Gastrocnemius medialis (tissue), 4 donors: ENCODE data around the gene RNF213. TPM values are rescaled to one million over a fixed set of nuclear protein-coding genes. Genes with fewer than 3 reads are reported as not detected.

ENCODE experiments used
- ATAC-seq, 2 donors: fragments of 150-250 bp; one replicate each; pipeline ENCODE4 v1.9.1; 2016
- DNase-seq, 2 donors: peaks; one replicate each; pipeline ENCODE4 v3.0.0-alpha.2; 2019
- H3K27ac ChIP-seq, 4 donors: fragments of 200-600 bp; sonication (generic); 1 replicate in 1 of 4; 2 replicates in 3 of 4; pipeline ENCODE4 v1.5.1; 2016 to 2018; ENCODE audit warnings: mild to moderate bottlenecking in 2 of 4, moderate library complexity in 1 of 4
- H3K27me3 ChIP-seq, 3 donors: fragments of 200-600 bp; sonication (generic) in 2 of 3; 1 replicate in 1 of 3; 2 replicates in 2 of 3; pipeline versions ENCODE4 v1.5.1 to v1.6.0; 2016 to 2019; ENCODE audit warnings: mild to moderate bottlenecking in 1 of 3, moderate library complexity in 1 of 3
- H3K36me3 ChIP-seq, 2 donors: fragments of 200-600 bp; sonication (generic) in 1 of 2; one replicate each; pipeline ENCODE4 v1.5.1; 2017 to 2018
- H3K4me1 ChIP-seq, 2 donors: fragments of 200-600 bp; sonication (generic) in 1 of 2; one replicate each; pipeline ENCODE4 v1.5.1; 2016 to 2017; ENCODE audit warnings: mild to moderate bottlenecking in 2 of 2
- H3K4me3 ChIP-seq, 4 donors: fragments of 200-600 bp; sonication (generic) in 3 of 4; 1 replicate in 1 of 4; 2 replicates in 3 of 4; pipeline ENCODE4 v1.5.1; 2016 to 2019; ENCODE audit warnings: mild to moderate bottlenecking in 2 of 4
- H3K9me3 ChIP-seq, 3 donors: fragments of 200-600 bp; sonication (generic) in 2 of 3; 1 replicate in 1 of 3; 2 replicates in 2 of 3; pipeline ENCODE4 v1.5.1; 2016 to 2019
- CTCF ChIP-seq, 5 experiments: fragments of 450-650 bp in 3 of 5; fragments of 200-600 bp in 2 of 5; sonication (generic) in 2 of 5; IDR thresholded peaks in 4 of 5; conservative IDR thresholded peaks in 1 of 5; 1 replicate in 4 of 5; 2 replicates in 1 of 5; pipeline ENCODE4 v1.5.1; 2016 to 2019; ENCODE audit warnings: antibody characterized with exemption in 5 of 5, mild to moderate bottlenecking in 3 of 5, moderate library complexity in 3 of 5
- POLR2A ChIP-seq, 2 donors: fragments of 450-650 bp; IDR thresholded peaks; one replicate each; pipeline ENCODE4 v1.6.1; 2017; ENCODE audit warnings: antibody characterized with exemption in 2 of 2, mild to moderate bottlenecking in 2 of 2, moderate library complexity in 2 of 2
- in situ Hi-C, 4 donors: fragments of 200-750 bp; cut with MboI; loops; one replicate each; pipeline versions ENCODE4 v1.15.0 to v1.8.0; 2017; ENCODE audit warnings: low sequenced_read_pairs in 4 of 4
- intact Hi-C: fragments of 100-400 bp; cut with DNase I; formaldehyde crosslinking; loops from one replicate; pipeline ENCODE4 v1.15.1; 2023; ENCODE audit warnings: low total_unique reads
- total RNA-seq, 4 donors: library from RNA; depleted of rRNA; stranded (reverse); fragments of >200 nt; gene quantifications; one replicate each; pipeline versions ENCODE4 v1.1.0 to v1.2.3, GENCODE V29; 2016

Gene RNF213
- total RNA-seq, 4 donors from 2014 or later: 24.1 to 51.8 (median 28.6) TPM

- Histone ChIP-seq H3K27ac (no peak overlapping the region), H3K4me3 (no peak overlapping the region), H3K4me1 (no peaks in the 10 kb centered on the region), H3K27me3 (no peaks in the 10 kb centered on the region), H3K9me3 (no peaks in the 10 kb centered on the region), H3K36me3 (peaks cover 0 to 86% of the 10 kb centered on the region in 2 donors)
- peak in 1 of 2 donors; percentile 40 for ATAC-seq
- TF ChIP-seq CTCF (IDR thresholded peaks at IDR 0.05 in 4 of 5, conservative IDR thresholded peaks at IDR 0.05 in 1 of 5) (no peak), POLR2A (IDR thresholded peaks at IDR 0.05) (no peak)
- in situ Hi-C loops: no loop called here
- intact Hi-C loops: loop anchor here (5.0 kb wide), 1 partner anchor 215 kb away; the partner anchor contains the start of gene EIF4A3
- no peak for DNase-seq
Observed at GRCh38 chr17:80362428-80363119, 101.9 kb downstream of the RNF213 start.

- Histone ChIP-seq H3K27me3 (no peaks in the 10 kb centered on the region), H3K27ac (no peak overlapping the region), H3K4me3 (no peak overlapping the region), H3K4me1 (no peaks in the 10 kb centered on the region), H3K36me3 (peaks cover 0 to 86% of the 10 kb centered on the region in 2 donors), H3K9me3 (no peaks in the 10 kb centered on the region)
- DNase-seq (no peak), ATAC-seq (no peak)
- intact Hi-C loops: loop anchor here (5.0 kb wide), 1 partner anchor 216 kb away; the partner anchor contains the start of gene EIF4A3
- no peak for TF ChIP-seq POLR2A (IDR thresholded peaks at IDR 0.05)
- no peak for TF ChIP-seq CTCF (IDR thresholded peaks at IDR 0.05 in 4 of 5, conservative IDR thresholded peaks at IDR 0.05 in 1 of 5)
- in situ Hi-C loops: no loop called here
Observed at GRCh38 chr17:80363120-80363515, 102.5 kb downstream of the RNF213 start.

- Histone ChIP-seq H3K36me3 (peaks cover 0 to 86% of the 10 kb centered on the region in 2 donors), H3K27me3 (no peaks in the 10 kb centered on the region), H3K4me3 (no peak overlapping the region), H3K9me3 (no peaks in the 10 kb centered on the region), H3K4me1 (no peaks in the 10 kb centered on the region), H3K27ac (no peak overlapping the region)
- intact Hi-C loops: loop anchor here (5.0 kb wide), 1 partner anchor 216 kb away; the partner anchor contains the start of gene EIF4A3
- no peak for TF ChIP-seq POLR2A (IDR thresholded peaks at IDR 0.05)
- no peak for TF ChIP-seq CTCF (IDR thresholded peaks at IDR 0.05 in 4 of 5, conservative IDR thresholded peaks at IDR 0.05 in 1 of 5)
- in situ Hi-C loops: no loop called here
- DNase-seq (no peak), ATAC-seq (no peak)
Observed at GRCh38 chr17:80363518-80364090, 103.0 kb downstream of the RNF213 start.

GRCh38 chr17:80364091-80364691 lies 103.5 kb downstream of the RNF213 start:
- Histone ChIP-seq H3K9me3 (no peaks in the 10 kb centered on the region), H3K36me3 (peaks cover 0 to 86% of the 10 kb centered on the region in 2 donors), H3K27ac (no peak overlapping the region), H3K4me3 (no peak overlapping the region), H3K4me1 (no peaks in the 10 kb centered on the region), H3K27me3 (no peaks in the 10 kb centered on the region)
- intact Hi-C loops (loop anchor here (5.0 kb wide), 1 partner anchor 217 kb away; the partner anchor contains the start of gene EIF4A3), in situ Hi-C loops (no loop called here)
- DNase-seq: no peak
- no peak for TF ChIP-seq POLR2A (IDR thresholded peaks at IDR 0.05)
- TF ChIP-seq CTCF (IDR thresholded peaks at IDR 0.05 in 4 of 5, conservative IDR thresholded peaks at IDR 0.05 in 1 of 5): peak in 1 of 5 experiments; percentile 19
- ATAC-seq: no peak
